Measurements from ENCODE around the gene WASL. TPM values are rescaled to one million over a fixed set of nuclear protein-coding genes. Genes with fewer than 3 reads are reported as not detected.

WASL gene
- total RNA-seq, 2 donors from 2014 or later, result 37.7 to 64.9 TPM

- Histone ChIP-seq H3K4me1 (replicated peaks) (no peaks in the 10 kb centered on the region), H3K27ac (no peak overlapping the region), H3K27me3 (replicated peaks; ENCODE audit: insufficient read depth) (no peaks in the 10 kb centered on the region), H3K36me3 (no peaks in the 10 kb centered on the region), H3K4me3 (no peak overlapping the region), H3K9me3 (no peaks in the 10 kb centered on the region)
- TF ChIP-seq POLR2AphosphoS5 (IDR thresholded peaks at IDR 0.05), result no peak
- TF ChIP-seq CTCF (IDR thresholded peaks at IDR 0.05), result no peak
- no peak for TF ChIP-seq POLR2A (IDR thresholded peaks at IDR 0.05)
- DNase-seq (ENCODE audit: low spot score), result no peak
- intact Hi-C loops (cut with DNase I), result loop anchor here (10.0 kb wide), 1 partner anchor 158 kb away; no protein-coding TSS in a partner anchor
- WGBS, result 53% methylated on average over 1 of the region's 1 CpG
These were observed 43.7 kb upstream of the WASL start for GRCh38 chr7:123792547-123792946.

GRCh38 chr7:123791001-123791400 lies 42.2 kb upstream of the WASL start:
- Histone ChIP-seq H3K9me3 (no peaks in the 10 kb centered on the region), H3K27me3 (replicated peaks; ENCODE audit: insufficient read depth) (no peaks in the 10 kb centered on the region), H3K27ac (no peak overlapping the region), H3K36me3 (no peaks in the 10 kb centered on the region), H3K4me3 (no peak overlapping the region), H3K4me1 (replicated peaks) (no peaks in the 10 kb centered on the region)
- DNase-seq (ENCODE audit: low spot score), result no peak
- TF ChIP-seq POLR2A (IDR thresholded peaks at IDR 0.05), result no peak
- TF ChIP-seq CTCF (IDR thresholded peaks at IDR 0.05), result no peak
- TF ChIP-seq POLR2AphosphoS5 (IDR thresholded peaks at IDR 0.05), result no peak
- 89% methylated on average over 5 of the region's 5 CpGs for WGBS
- intact Hi-C loops (cut with DNase I), result loop anchor here (10.0 kb wide), 1 partner anchor 156 kb away; no protein-coding TSS in a partner anchor

- intact Hi-C loops (cut with DNase I), result loop anchor here (10.0 kb wide), 1 partner anchor 155 kb away; no protein-coding TSS in a partner anchor
These were observed 41.0 kb upstream of the WASL start for GRCh38 chr7:123789817-123790216.

GRCh38 chr7:123789206-123789784 lies 40.5 kb upstream of the WASL start:
- Histone ChIP-seq H3K27ac (no peak overlapping the region), H3K36me3 (no peaks in the 10 kb centered on the region), H3K9me3 (no peaks in the 10 kb centered on the region), H3K4me1 (replicated peaks) (no peaks in the 10 kb centered on the region), H3K4me3 (no peak overlapping the region), H3K27me3 (replicated peaks; ENCODE audit: insufficient read depth) (no peaks in the 10 kb centered on the region)
- WGBS, result 91% methylated on average over 4 of the region's 4 CpGs
- TF ChIP-seq POLR2A (IDR thresholded peaks at IDR 0.05), result no peak
- TF ChIP-seq POLR2AphosphoS5 (IDR thresholded peaks at IDR 0.05), result no peak
- TF ChIP-seq CTCF (IDR thresholded peaks at IDR 0.05), result no peak
- intact Hi-C loops (cut with DNase I), result no loop called here
- no peak for DNase-seq (ENCODE audit: low spot score)

More at GRCh38 chr7:123789817-123790216, 41.0 kb upstream of the WASL start:
- Histone ChIP-seq H3K4me1 (replicated peaks) (no peaks in the 10 kb centered on the region), H3K27ac (no peak overlapping the region), H3K4me3 (no peak overlapping the region), H3K9me3 (no peaks in the 10 kb centered on the region), H3K36me3 (no peaks in the 10 kb centered on the region), H3K27me3 (replicated peaks; ENCODE audit: insufficient read depth) (no peaks in the 10 kb centered on the region)
- WGBS, result 73% methylated on average over 3 of the region's 3 CpGs
- TF ChIP-seq POLR2AphosphoS5 (IDR thresholded peaks at IDR 0.05) (no peak), POLR2A (IDR thresholded peaks at IDR 0.05) (no peak), CTCF (IDR thresholded peaks at IDR 0.05) (no peak)
- no peak for DNase-seq (ENCODE audit: low spot score)

- WGBS, result 45% methylated on average over 2 of the region's 2 CpGs
These were observed 39.8 kb upstream of the WASL start for GRCh38 chr7:123788584-123788983.

More at GRCh38 chr7:123788584-123788983, 39.8 kb upstream of the WASL start:
- H3K36me3 ChIP-seq, result no peaks in the 10 kb centered on the region
- intact Hi-C loops (cut with DNase I), result no loop called here
- no peak for TF ChIP-seq POLR2A (IDR thresholded peaks at IDR 0.05)
- TF ChIP-seq CTCF (IDR thresholded peaks at IDR 0.05), result no peak
- TF ChIP-seq POLR2AphosphoS5 (IDR thresholded peaks at IDR 0.05), result no peak
- H3K4me1 ChIP-seq (replicated peaks), result no peaks in the 10 kb centered on the region
- DNase-seq (ENCODE audit: low spot score), result no peak
- no peaks in the 10 kb centered on the region for H3K27me3 ChIP-seq (replicated peaks; ENCODE audit: insufficient read depth)
- H3K27ac ChIP-seq, result no peak overlapping the region
- H3K4me3 ChIP-seq, result no peak overlapping the region
- H3K9me3 ChIP-seq, result no peaks in the 10 kb centered on the region
